Loucy (cell line): ENCODE measurements around the gene STOX2.

ENCODE experiments used
- H2AFZ ChIP-seq: fragments of 200-600 bp; sonication (generic); 2 replicates; pipeline ENCODE4 v1.6.0; 2016; ENCODE audit warnings: antibody characterized with exemption, mild to moderate bottlenecking, low read length, moderate library complexity
- H3F3A ChIP-seq: fragments of 200-600 bp; 2 replicates; pipeline ENCODE4 v1.6.0; 2016; ENCODE audit warnings: antibody characterized with exemption, low read depth, mild to moderate bottlenecking
- H3K27me3 ChIP-seq: fragments of 200-600 bp; sonication (generic); 2 replicates; pipeline ENCODE4 v1.6.1; 2014; ENCODE audit warnings: low read length, mild to moderate bottlenecking; ENCODE audit not compliant: insufficient read depth, poor library complexity, severe bottlenecking
- H3K36me3 ChIP-seq: fragments of 200-600 bp; sonication (generic); 2 replicates; pipeline ENCODE4 v1.6.1; 2016; ENCODE audit warnings: low read length; ENCODE audit not compliant: insufficient read depth
- H3K4me1 ChIP-seq: fragments of 200-600 bp; sonication (generic); 2 replicates; pipeline ENCODE4 v1.5.1; 2014; ENCODE audit warnings: low read length, mild to moderate bottlenecking; ENCODE audit not compliant: insufficient read depth, poor library complexity, severe bottlenecking
- H3K4me2 ChIP-seq: fragments of 200-600 bp; sonication (generic); 2 replicates; pipeline ENCODE4 v1.6.0; 2014; ENCODE audit warnings: antibody characterized with exemption, low read length, low read depth, mild to moderate bottlenecking; ENCODE audit not compliant: poor library complexity, severe bottlenecking
- H3K4me3 ChIP-seq: fragments of 200-600 bp; sonication (generic); 2 replicates; pipeline ENCODE4 v1.5.1; 2014; ENCODE audit warnings: low read length, mild to moderate bottlenecking, mixed read lengths; ENCODE audit not compliant: poor library complexity, severe bottlenecking
- H3K79me2 ChIP-seq: fragments of 200-600 bp; sonication (generic); 2 replicates; pipeline ENCODE4 v1.6.1; 2014; ENCODE audit warnings: low read length; ENCODE audit not compliant: insufficient read depth
- H3K9ac ChIP-seq: fragments of 200-600 bp; sonication (generic); 2 replicates; pipeline ENCODE4 v1.6.0; 2014; ENCODE audit warnings: mild to moderate bottlenecking, low read depth, low read length, moderate library complexity; ENCODE audit not compliant: poor library complexity, severe bottlenecking
- H3K9me2 ChIP-seq: fragments of 200-600 bp; sonication (generic); replicated peaks from 2 replicates; pipeline ENCODE4 v1.6.1; 2016; ENCODE audit warnings: low read depth, low read length, mixed read lengths
- H3K9me3 ChIP-seq: fragments of 200-600 bp; sonication (generic); 2 replicates; pipeline ENCODE4 v1.6.1; 2014; ENCODE audit warnings: mild to moderate bottlenecking, antibody characterized with exemption, low read length, low read depth; ENCODE audit not compliant: insufficient read depth
- H4K20me1 ChIP-seq: fragments of 200-600 bp; sonication (generic); 2 replicates; pipeline ENCODE4 v1.6.0; 2014; ENCODE audit warnings: antibody characterized with exemption, low read length, mild to moderate bottlenecking; ENCODE audit not compliant: insufficient read depth, poor library complexity, severe bottlenecking
- CTCF ChIP-seq: fragments of 200-600 bp; sonication (generic); conservative IDR thresholded peaks from 2 replicates; pipeline ENCODE4 v1.5.1; 2014; ENCODE audit warnings: mild to moderate bottlenecking, antibody characterized with exemption, low read length
- EZH2phosphoT487 ChIP-seq: fragments of 200-600 bp; IDR thresholded peaks from 2 replicates; pipeline ENCODE4 v1.6.1; 2018; ENCODE audit warnings: antibody characterized with exemption, mild to moderate bottlenecking, moderate library complexity, borderline replicate concordance

The STOX2 gene

GRCh38 chr4:183906489-183906738, 1.3 kb downstream of the STOX2 start:
- H3K9me3 ChIP-seq: no peaks in the 10 kb centered on the region
- no peaks in the 10 kb centered on the region for H4K20me1 ChIP-seq
- H3F3A ChIP-seq: no peaks in the 10 kb centered on the region
- no peaks in the 10 kb centered on the region for H3K9me2 ChIP-seq
- H3K4me3 ChIP-seq: no peak overlapping the region
- no peak overlapping the region for H2AFZ ChIP-seq
- no peaks in the 10 kb centered on the region for H3K36me3 ChIP-seq
- peaks cover 9% of the 10 kb centered on the region for H3K4me1 ChIP-seq
- no peak overlapping the region for H3K9ac ChIP-seq
- H3K27me3 ChIP-seq: peaks cover 39% of the 10 kb centered on the region
- H3K4me2 ChIP-seq: no peak overlapping the region
- TF ChIP-seq CTCF (no peak), EZH2phosphoT487 (no peak)
- H3K79me2 ChIP-seq: no peaks in the 10 kb centered on the region

GRCh38 chr4:183906739-183907651, 1.9 kb downstream of the STOX2 start:
- Histone ChIP-seq H3K9me3 (no peaks in the 10 kb centered on the region), H3K4me3 (no peak overlapping the region), H3K36me3 (no peaks in the 10 kb centered on the region), H3K9ac (no peak overlapping the region), H3K4me2 (no peak overlapping the region), H3F3A (no peaks in the 10 kb centered on the region), H3K27me3 (peaks cover 39% of the 10 kb centered on the region), H2AFZ (no peak overlapping the region), H3K79me2 (no peaks in the 10 kb centered on the region), H3K4me1 (peaks cover 9% of the 10 kb centered on the region), H4K20me1 (no peaks in the 10 kb centered on the region), H3K9me2 (no peaks in the 10 kb centered on the region)
- TF ChIP-seq CTCF: no peak
- TF ChIP-seq EZH2phosphoT487: no peak

- no peak for TF ChIP-seq EZH2phosphoT487
- TF ChIP-seq CTCF: no peak
- H3F3A ChIP-seq: no peaks in the 10 kb centered on the region
- H3K36me3 ChIP-seq: no peaks in the 10 kb centered on the region
- H3K4me2 ChIP-seq: no peak overlapping the region
- H3K27me3 ChIP-seq: peaks cover 39% of the 10 kb centered on the region
- H2AFZ ChIP-seq: no peak overlapping the region
- no peak overlapping the region for H3K9ac ChIP-seq
- H3K4me1 ChIP-seq: peaks cover 9% of the 10 kb centered on the region
- H3K9me3 ChIP-seq: no peaks in the 10 kb centered on the region
- H3K79me2 ChIP-seq: no peaks in the 10 kb centered on the region
- H3K9me2 ChIP-seq: no peaks in the 10 kb centered on the region
- no peak overlapping the region for H3K4me3 ChIP-seq
- H4K20me1 ChIP-seq: no peaks in the 10 kb centered on the region
Observed at GRCh38 chr4:183907871-183908683, 3.0 kb downstream of the STOX2 start.
